H1 (cell line): ENCODE data around the gene MLEC.

ENCODE experiments used
- CTCF ChIP-seq, 3 experiments: IDR thresholded peaks; 1 replicate in 2 of 3; 2 replicates in 1 of 3; pipeline versions ENCODE4 v1.5.1 to v1.6.1; 2011; ENCODE audit warnings: low read length in 3 of 3, mild to moderate bottlenecking in 3 of 3, inconsistent platforms in 2 of 3, low read depth in 1 of 3, moderate library complexity in 1 of 3; ENCODE audit not compliant: insufficient read depth in 1 of 3; ENCODE audit errors: control extremely low read depth in 1 of 3
- EP300 ChIP-seq, 2 experiments: IDR thresholded peaks; 1 replicate in 1 of 2; 2 replicates in 1 of 2; pipeline ENCODE4 v1.6.1; 2011 to 2012; ENCODE audit warnings: low read depth in 2 of 2, low read length in 2 of 2, mild to moderate bottlenecking in 2 of 2, borderline replicate concordance in 1 of 2, inconsistent platforms in 1 of 2, moderate library complexity in 1 of 2
- POLR2AphosphoS5 ChIP-seq: IDR thresholded peaks from 2 replicates; pipeline ENCODE4 v1.6.1; 2011; ENCODE audit warnings: low read depth, low read length
- SRF ChIP-seq: IDR thresholded peaks from 2 replicates; pipeline ENCODE4 v1.6.1; 2011; ENCODE audit warnings: mild to moderate bottlenecking, low read depth, low read length, moderate library complexity
- TF ChIP-seq, protein P1 (sequence below): IDR thresholded peaks from 2 replicates; pipeline ENCODE4 v1.6.1; 2012; ENCODE audit warnings: low read length, inconsistent platforms

GRCh38 chr12:120734210-120734609 lies 47.3 kb downstream of the MLEC start:
- TF ChIP-seq, protein P1, sequence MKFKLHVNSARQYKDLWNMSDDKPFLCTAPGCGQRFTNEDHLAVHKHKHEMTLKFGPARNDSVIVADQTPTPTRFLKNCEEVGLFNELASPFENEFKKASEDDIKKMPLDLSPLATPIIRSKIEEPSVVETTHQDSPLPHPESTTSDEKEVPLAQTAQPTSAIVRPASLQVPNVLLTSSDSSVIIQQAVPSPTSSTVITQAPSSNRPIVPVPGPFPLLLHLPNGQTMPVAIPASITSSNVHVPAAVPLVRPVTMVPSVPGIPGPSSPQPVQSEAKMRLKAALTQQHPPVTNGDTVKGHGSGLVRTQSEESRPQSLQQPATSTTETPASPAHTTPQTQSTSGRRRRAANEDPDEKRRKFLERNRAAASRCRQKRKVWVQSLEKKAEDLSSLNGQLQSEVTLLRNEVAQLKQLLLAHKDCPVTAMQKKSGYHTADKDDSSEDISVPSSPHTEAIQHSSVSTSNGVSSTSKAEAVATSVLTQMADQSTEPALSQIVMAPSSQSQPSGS = no peak
- TF ChIP-seq SRF = no peak
- TF ChIP-seq CTCF (IDR thresholded peaks at IDR 0.05; ENCODE audit: control extremely low read depth in 1 of 3, insufficient read depth in 1 of 3, low read depth in 1 of 3, low read length in 3 of 3) = no peak
- no peak for TF ChIP-seq EP300 (IDR thresholded peaks at IDR 0.05; ENCODE audit: borderline replicate concordance in 1 of 2, low read depth in 2 of 2, low read length in 2 of 2)
- no peak for TF ChIP-seq POLR2AphosphoS5
